Parathyroid adenoma (tissue), 2 donors: Measurements from ENCODE around the gene SMG6.

ENCODE experiments used
- H2AFZ ChIP-seq: fragments of 300-600 bp; sonication (generic); one replicate; pipeline ENCODE4 v1.7.0; 2017; ENCODE audit warnings: antibody characterized with exemption, mild to moderate bottlenecking
- H3K27ac ChIP-seq: fragments of 300-600 bp; sonication (generic); one replicate; pipeline ENCODE4 v1.7.0; 2017
- H3K27me3 ChIP-seq: fragments of 300-600 bp; sonication (generic); one replicate; pipeline ENCODE4 v1.7.0; 2017; ENCODE audit warnings: low read length; ENCODE audit not compliant: control insufficient read depth, insufficient read depth
- H3K36me3 ChIP-seq: fragments of 300-600 bp; sonication (generic); one replicate; pipeline ENCODE4 v1.7.0; 2017; ENCODE audit warnings: low read length; ENCODE audit not compliant: control insufficient read depth, insufficient read depth
- H3K4me1 ChIP-seq: fragments of 300-600 bp; sonication (generic); one replicate; pipeline ENCODE4 v1.7.0; 2017; ENCODE audit warnings: control low read depth
- H3K4me2 ChIP-seq: fragments of 300-600 bp; sonication (generic); one replicate; pipeline ENCODE4 v1.7.0; 2017; ENCODE audit warnings: low read length
- H3K4me3 ChIP-seq: fragments of 300-600 bp; sonication (generic); one replicate; pipeline ENCODE4 v1.7.0; 2017; ENCODE audit warnings: low read depth, low read length
- H3K79me2 ChIP-seq: fragments of 300-600 bp; sonication (generic); one replicate; pipeline ENCODE4 v1.7.0; 2017; ENCODE audit warnings: control low read depth
- H3K9ac ChIP-seq: fragments of 300-600 bp; sonication (generic); one replicate; pipeline ENCODE4 v1.7.0; 2017; ENCODE audit warnings: mild to moderate bottlenecking
- H3K9me3 ChIP-seq: fragments of 300-600 bp; sonication (generic); one replicate; pipeline ENCODE4 v1.7.0; 2017; ENCODE audit warnings: low read length; ENCODE audit not compliant: control insufficient read depth
- TF ChIP-seq, protein P1 (sequence below): fragments of 300-600 bp; sonication (generic); IDR thresholded peaks from one replicate; pipeline ENCODE4 v1.7.0; 2017; ENCODE audit warnings: antibody characterized with exemption, mild to moderate bottlenecking
- donor health status: primary hyperparathyroidism.

Gene SMG6

DNA sequence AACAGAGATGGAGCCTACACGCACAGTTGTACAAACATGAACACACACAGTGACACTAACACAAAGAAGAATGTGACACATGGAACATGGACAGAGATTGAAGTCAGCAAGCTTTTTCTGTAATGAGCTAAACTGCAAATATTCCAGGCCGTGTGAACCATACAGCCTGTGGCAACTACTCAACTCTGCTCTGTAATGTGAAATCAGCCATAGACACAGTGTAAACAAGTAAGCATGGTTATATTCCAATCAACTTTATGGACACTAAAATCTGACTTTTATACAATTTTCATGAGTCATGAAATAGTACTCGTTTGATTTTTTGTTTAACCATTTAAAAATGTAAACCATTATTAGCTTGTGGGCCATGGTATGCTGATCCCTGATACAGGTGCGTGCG, 120.2 kb downstream of the SMG6 start:
- peaks cover 30% of the 10 kb centered on the region for H3K4me1 ChIP-seq
- H3K27me3 ChIP-seq: no peaks in the 10 kb centered on the region
- H2AFZ ChIP-seq: no peak overlapping the region
- TF ChIP-seq, protein P1, sequence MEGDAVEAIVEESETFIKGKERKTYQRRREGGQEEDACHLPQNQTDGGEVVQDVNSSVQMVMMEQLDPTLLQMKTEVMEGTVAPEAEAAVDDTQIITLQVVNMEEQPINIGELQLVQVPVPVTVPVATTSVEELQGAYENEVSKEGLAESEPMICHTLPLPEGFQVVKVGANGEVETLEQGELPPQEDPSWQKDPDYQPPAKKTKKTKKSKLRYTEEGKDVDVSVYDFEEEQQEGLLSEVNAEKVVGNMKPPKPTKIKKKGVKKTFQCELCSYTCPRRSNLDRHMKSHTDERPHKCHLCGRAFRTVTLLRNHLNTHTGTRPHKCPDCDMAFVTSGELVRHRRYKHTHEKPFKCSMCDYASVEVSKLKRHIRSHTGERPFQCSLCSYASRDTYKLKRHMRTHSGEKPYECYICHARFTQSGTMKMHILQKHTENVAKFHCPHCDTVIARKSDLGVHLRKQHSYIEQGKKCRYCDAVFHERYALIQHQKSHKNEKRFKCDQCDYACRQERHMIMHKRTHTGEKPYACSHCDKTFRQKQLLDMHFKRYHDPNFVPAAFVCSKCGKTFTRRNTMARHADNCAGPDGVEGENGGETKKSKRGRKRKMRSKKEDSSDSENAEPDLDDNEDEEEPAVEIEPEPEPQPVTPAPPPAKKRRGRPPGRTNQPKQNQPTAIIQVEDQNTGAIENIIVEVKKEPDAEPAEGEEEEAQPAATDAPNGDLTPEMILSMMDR: no peak
- H3K4me2 ChIP-seq: no peak overlapping the region
- H3K27ac ChIP-seq: no peak overlapping the region
- no peak overlapping the region for H3K9ac ChIP-seq
- no peaks in the 10 kb centered on the region for H3K9me3 ChIP-seq
- peaks cover 2% of the 10 kb centered on the region for H3K79me2 ChIP-seq
- H3K4me3 ChIP-seq: no peak overlapping the region
- H3K36me3 ChIP-seq: no peaks in the 10 kb centered on the region

DNA sequence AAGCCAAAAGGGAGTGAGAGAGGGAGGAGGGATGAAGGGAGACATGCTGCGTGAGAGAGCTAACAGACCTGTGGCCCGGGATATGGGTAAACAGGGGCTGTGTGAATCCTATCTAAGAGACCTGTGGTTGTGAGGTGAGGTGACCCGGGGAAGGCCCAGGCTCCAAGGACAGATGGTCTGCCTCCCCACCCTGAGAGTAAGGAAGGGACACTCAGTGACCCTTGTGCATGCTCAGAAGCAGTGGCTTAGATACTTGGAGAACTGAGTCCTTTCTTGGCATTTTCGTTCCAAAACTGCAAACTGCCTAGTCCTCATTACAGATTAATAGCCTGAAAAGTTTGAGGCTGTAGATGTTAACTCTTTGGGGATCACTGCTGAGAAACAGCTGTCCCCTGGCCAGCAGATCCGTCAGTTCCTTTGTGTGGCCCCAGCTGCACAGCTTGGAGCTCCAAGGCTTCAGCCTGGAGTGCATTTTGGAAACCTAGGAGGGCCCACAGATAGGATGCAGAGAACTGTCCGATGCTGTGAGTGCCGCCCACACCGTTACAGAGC, 121.6 kb downstream of the SMG6 start:
- H3K4me2 ChIP-seq: no peak overlapping the region
- no peak overlapping the region for H3K9ac ChIP-seq
- H3K36me3 ChIP-seq: no peaks in the 10 kb centered on the region
- H3K79me2 ChIP-seq: peaks cover 2% of the 10 kb centered on the region
- peaks cover 24% of the 10 kb centered on the region for H3K4me1 ChIP-seq
- no peak overlapping the region for H2AFZ ChIP-seq
- no peaks in the 10 kb centered on the region for H3K9me3 ChIP-seq
- no peak overlapping the region for H3K4me3 ChIP-seq
- H3K27me3 ChIP-seq: no peaks in the 10 kb centered on the region
- TF ChIP-seq, protein P1: no peak
- peak overlapping the region; percentile 20 for H3K27ac ChIP-seq

DNA sequence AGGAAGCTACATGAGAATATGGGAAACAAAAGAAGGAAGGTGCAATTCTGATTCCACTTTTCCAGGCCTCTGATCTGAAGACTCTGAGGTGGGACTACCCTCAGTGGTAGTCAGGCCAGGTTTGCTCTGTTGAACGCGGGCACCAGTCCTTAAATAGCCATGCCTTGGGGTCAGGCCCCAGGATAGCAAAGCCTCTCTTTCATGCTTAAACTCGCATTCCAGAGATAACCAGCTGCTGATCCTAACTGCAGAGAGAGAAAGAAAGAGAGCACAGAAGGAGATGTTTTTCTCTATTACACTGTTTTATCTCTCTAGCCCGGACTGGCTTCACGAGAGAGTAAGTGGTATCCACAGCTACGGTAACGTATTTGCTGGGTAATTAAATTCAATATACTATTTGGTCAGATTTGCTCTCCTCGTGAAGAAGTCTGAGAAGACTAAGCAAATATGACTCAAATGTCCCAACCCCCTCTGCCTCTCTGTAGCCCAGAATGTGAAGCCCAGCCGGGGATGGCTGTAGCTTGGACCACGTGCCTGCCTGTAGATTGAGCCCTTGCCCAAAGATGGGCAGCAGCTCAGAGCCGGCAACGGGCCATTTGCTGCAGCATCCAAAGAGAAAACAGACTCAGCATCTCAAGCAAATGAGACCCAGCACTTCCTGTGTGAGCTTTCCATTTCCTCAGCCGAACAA, 122.2 kb downstream of the SMG6 start:
- peak overlapping the region; percentile 20 for H3K27ac ChIP-seq
- peaks cover 24% of the 10 kb centered on the region for H3K4me1 ChIP-seq
- H3K9me3 ChIP-seq: no peaks in the 10 kb centered on the region
- H2AFZ ChIP-seq: no peak overlapping the region
- H3K27me3 ChIP-seq: no peaks in the 10 kb centered on the region
- H3K9ac ChIP-seq: no peak overlapping the region
- TF ChIP-seq, protein P1: no peak
- H3K36me3 ChIP-seq: no peaks in the 10 kb centered on the region
- no peak overlapping the region for H3K4me2 ChIP-seq
- peaks cover 2% of the 10 kb centered on the region for H3K79me2 ChIP-seq
- no peak overlapping the region for H3K4me3 ChIP-seq

DNA sequence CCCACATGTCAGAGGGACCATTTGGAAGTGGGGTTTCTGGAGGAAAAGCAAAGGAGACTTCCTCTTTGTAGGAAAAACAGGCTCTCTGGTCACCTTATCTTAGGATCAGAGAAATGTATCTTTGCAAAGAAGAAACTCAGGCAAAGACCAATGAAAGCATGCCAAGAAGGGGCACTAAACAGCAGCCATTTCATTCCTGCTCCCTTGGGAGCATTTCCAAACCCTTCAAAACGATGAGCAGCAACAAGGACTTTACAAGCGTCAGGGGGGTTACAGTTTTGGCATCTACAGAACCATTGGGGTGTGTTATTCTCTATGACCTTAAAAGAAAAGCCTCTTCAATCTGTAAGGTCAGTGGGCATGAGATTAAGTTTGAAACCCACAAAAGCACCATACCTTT, 122.8 kb downstream of the SMG6 start:
- no peak overlapping the region for H3K27ac ChIP-seq
- H3K79me2 ChIP-seq: peaks cover 2% of the 10 kb centered on the region
- H3K4me3 ChIP-seq: no peak overlapping the region
- no peak overlapping the region for H2AFZ ChIP-seq
- H3K36me3 ChIP-seq: no peaks in the 10 kb centered on the region
- TF ChIP-seq, protein P1: no peak
- H3K9me3 ChIP-seq: no peaks in the 10 kb centered on the region
- no peaks in the 10 kb centered on the region for H3K27me3 ChIP-seq
- H3K9ac ChIP-seq: no peak overlapping the region
- H3K4me2 ChIP-seq: no peak overlapping the region
- peaks cover 24% of the 10 kb centered on the region for H3K4me1 ChIP-seq
